ENCODE data around the gene ACAT1. TPM values are rescaled to one million over a fixed set of nuclear protein-coding genes. Genes with fewer than 3 reads are reported as not detected.
"Not testable (repeated sequence)": the region's sequence is repeated elsewhere in the genome, so short reads cannot be mapped to it uniquely, and the experiment has no call there.

Gene ACAT1
- total RNA-seq, 1 donor from 2014 or later = 37.5 TPM

- Mint-ChIP-seq H3K4me1 (ENCODE audit: low read depth) (peaks cover 8% of the 10 kb centered on the region), H3K27ac (no peak overlapping the region)
Observed at GRCh38 chr11:108148556-108148955, 27.2 kb downstream of the ACAT1 start.

GRCh38 chr11:108154591-108154990 is 33.2 kb downstream of the ACAT1 start:
- no peak for TF ChIP-seq CTCF (IDR thresholded peaks at IDR 0.05; ENCODE audit: unreplicated experiment)
- Mint-ChIP-seq H3K36me3 (ENCODE audit: insufficient read depth) (peaks cover 10% of the 10 kb centered on the region), H3K4me3 (ENCODE audit: low read depth) (no peak overlapping the region), H3K9me3 (ENCODE audit: low read depth) (no peaks in the 10 kb centered on the region), H3K27me3 (no peaks in the 10 kb centered on the region), H3K4me1 (ENCODE audit: low read depth) (peaks cover 6% of the 10 kb centered on the region), H3K27ac (no peak overlapping the region)
- no peak for DNase-seq (ENCODE audit: low spot score, unreplicated experiment)

More at GRCh38 chr11:108148556-108148955, 27.2 kb downstream of the ACAT1 start:
- no peak for TF ChIP-seq CTCF (IDR thresholded peaks at IDR 0.05; ENCODE audit: unreplicated experiment)
- no peaks in the 10 kb centered on the region for H3K27me3 Mint-ChIP-seq
- DNase-seq (ENCODE audit: low spot score, unreplicated experiment) = no peak
- no peak overlapping the region for H3K4me3 Mint-ChIP-seq (ENCODE audit: low read depth)
- peaks cover 30% of the 10 kb centered on the region for H3K36me3 Mint-ChIP-seq (ENCODE audit: insufficient read depth)
- H3K9me3 Mint-ChIP-seq (ENCODE audit: low read depth) = no peaks in the 10 kb centered on the region

DNA sequence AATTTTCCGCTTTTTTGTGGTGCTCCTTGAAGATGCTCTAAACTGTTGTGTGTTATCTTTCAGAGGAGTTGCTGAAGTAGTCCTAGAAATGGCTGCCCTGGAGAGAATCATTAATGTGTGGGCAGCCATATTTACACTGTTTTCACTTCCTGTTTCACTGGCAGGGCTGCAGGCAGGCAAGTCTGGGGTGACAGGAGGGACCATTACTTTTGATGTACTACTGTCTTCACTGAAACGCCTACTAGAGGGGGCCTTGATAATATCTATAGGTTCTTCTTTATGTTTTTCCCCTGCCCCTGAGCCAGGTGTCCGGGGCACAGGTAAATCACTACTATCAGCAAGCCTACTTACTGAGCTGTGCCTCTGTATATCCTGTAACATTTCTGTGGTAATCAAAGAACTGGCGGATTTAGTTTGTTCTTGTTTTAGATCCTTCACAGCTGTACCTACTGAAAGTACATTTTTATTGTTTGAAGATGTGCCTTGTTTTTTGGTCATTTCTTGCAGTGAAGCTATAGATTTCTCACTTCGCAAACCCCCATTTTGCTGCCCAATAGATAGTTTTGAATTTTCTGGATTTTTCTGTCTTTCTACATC is 39.7 kb downstream of the ACAT1 start:
- H3K36me3 Mint-ChIP-seq (ENCODE audit: insufficient read depth) = peaks cover 12% of the 10 kb centered on the region
- H3K9me3 Mint-ChIP-seq (ENCODE audit: low read depth) = no peaks in the 10 kb centered on the region
- no peak overlapping the region for H3K4me3 Mint-ChIP-seq (ENCODE audit: low read depth)
- no peaks in the 10 kb centered on the region for H3K27me3 Mint-ChIP-seq
- no peak for TF ChIP-seq CTCF (IDR thresholded peaks at IDR 0.05; ENCODE audit: unreplicated experiment)
- H3K4me1 Mint-ChIP-seq (ENCODE audit: low read depth) = no peaks in the 10 kb centered on the region
- no peak for DNase-seq (ENCODE audit: low spot score, unreplicated experiment)
- H3K27ac Mint-ChIP-seq = no peak overlapping the region

GRCh38 chr11:108162878-108163277 is 41.5 kb downstream of the ACAT1 start:
- not testable (repeated sequence) for H3K4me3 Mint-ChIP-seq (ENCODE audit: low read depth); H3K9me3 Mint-ChIP-seq (ENCODE audit: low read depth); H3K27me3 Mint-ChIP-seq; H3K27ac Mint-ChIP-seq; H3K4me1 Mint-ChIP-seq (ENCODE audit: low read depth); DNase-seq (ENCODE audit: low spot score, unreplicated experiment)
- peaks cover 12% of the 10 kb centered on the region for H3K36me3 Mint-ChIP-seq (ENCODE audit: insufficient read depth)

- H3K27me3 Mint-ChIP-seq = no peaks in the 10 kb centered on the region
- peaks cover 13% of the 10 kb centered on the region for H3K36me3 Mint-ChIP-seq (ENCODE audit: insufficient read depth)
Observed at GRCh38 chr11:108167624-108168023, 46.3 kb downstream of the ACAT1 start.

More at GRCh38 chr11:108167624-108168023, 46.3 kb downstream of the ACAT1 start:
- DNase-seq (ENCODE audit: low spot score, unreplicated experiment) = no peak
- H3K4me1 Mint-ChIP-seq (ENCODE audit: low read depth) = no peaks in the 10 kb centered on the region
- no peaks in the 10 kb centered on the region for H3K9me3 Mint-ChIP-seq (ENCODE audit: low read depth)
- no peak overlapping the region for H3K4me3 Mint-ChIP-seq (ENCODE audit: low read depth)
- TF ChIP-seq CTCF (IDR thresholded peaks at IDR 0.05; ENCODE audit: unreplicated experiment) = no peak
- no peak overlapping the region for H3K27ac Mint-ChIP-seq
